HCT116 (cell line): ENCODE results near the gene TPMT. TPM values are rescaled to one million over a fixed set of nuclear protein-coding genes. Genes with fewer than 3 reads are reported as not detected.

ENCODE experiments used
- ATAC-seq: fragments of 200-7000 bp; cut with Tn5 transposase; 2 replicates; pipeline ENCODE4 v1.9.1; 2020; ENCODE audit warnings: mild to moderate bottlenecking, moderate library complexity
- BruUV-seq: library from RNA; stranded (reverse); fragments of 400-500 nt; replicated peaks from 2 replicates; lab custom pipeline; 2021; lab: Mats Ljungman, UMichigan
- CTCF ChIA-PET: fragments of 300-600 bp; sonication (Branson Sonifier 250); formaldehyde crosslinking; loops from one replicate; lab custom pipeline; 2021; ENCODE audit warnings: antibody characterized with exemption; lab: Charles Lee
- POLR2A ChIA-PET: fragments of 300-600, 350-600 bp; sonication (Branson Sonifier 250); formaldehyde crosslinking; loops from one replicate; lab custom pipeline; 2021; ENCODE audit warnings: antibody characterized with exemption; lab: Charles Lee
- RAD21 ChIA-PET, 2 experiments: fragments of 300-600 bp; sonication (Branson Sonifier 250); formaldehyde crosslinking; loops; one replicate each; lab custom pipeline; 2023; ENCODE audit warnings: low total read pairs in 2 of 2; ENCODE audit not compliant: uncharacterized antibody in 2 of 2, unreplicated experiment in 2 of 2, low non-redundant PET in 1 of 2; lab: Charles Lee
- DNase-seq: peaks from one replicate; pipeline ENCODE4 v3.0.0-alpha.2; 2010; ENCODE audit warnings: low read depth, low spot score
- H2AFZ ChIP-seq: fragments of 200-600 bp; shearing (Covaris generic), sonication (generic); 2 replicates; pipeline ENCODE4 v1.6.1; 2017; ENCODE audit warnings: low read depth, mixed run types, mixed read lengths, antibody characterized with exemption, low read length; ENCODE audit not compliant: poor library complexity, severe bottlenecking
- H3K27ac ChIP-seq: 2 replicates; pipeline ENCODE4 v1.5.1; 2012; ENCODE audit warnings: low read depth, low read length
- H3K27me3 ChIP-seq: fragments of 200-600 bp; sonication (generic); 2 replicates; pipeline ENCODE4 v1.6.1; 2016; ENCODE audit warnings: mixed run types, low read length, mixed read lengths; ENCODE audit not compliant: insufficient read depth
- H3K36me3 ChIP-seq, 2 experiments: fragments of 200-500 bp in 1 of 2; fragments of 200-600 bp in 1 of 2; sonication (Bioruptor generic) in 1 of 2; sonication (generic) in 1 of 2; 2 replicates each; pipeline versions ENCODE4 v1.5.1 to v1.6.1; 2014 to 2016; ENCODE audit warnings: low read length in 2 of 2, inconsistent platforms in 1 of 2, mixed read lengths in 1 of 2, mixed run types in 1 of 2; ENCODE audit not compliant: insufficient read depth in 2 of 2, control insufficient read depth in 1 of 2
- H3K4me1 ChIP-seq, 2 experiments: fragments of 200-600 bp in 1 of 2; sonication (generic) in 1 of 2; 2 replicates each; pipeline versions ENCODE4 v1.5.1 to v1.6.1; 2012 to 2017; ENCODE audit warnings: low read length in 2 of 2, inconsistent platforms in 1 of 2, mild to moderate bottlenecking in 1 of 2, mixed read lengths in 1 of 2, mixed run types in 1 of 2, moderate library complexity in 1 of 2; ENCODE audit not compliant: insufficient read depth in 2 of 2, control insufficient read depth in 1 of 2
- H3K4me2 ChIP-seq: fragments of 200-600 bp; sonication (generic); 2 replicates; pipeline ENCODE4 v1.6.1; 2017; ENCODE audit warnings: mixed run types, low read length, mixed read lengths
- H3K4me3 ChIP-seq, 2 experiments: fragments of 200-600 bp in 1 of 2; sonication (generic) in 1 of 2; replicated peaks in 1 of 2; 2 replicates each; pipeline ENCODE4 v1.5.1; 2011 to 2016; ENCODE audit warnings: low read length in 2 of 2, control low read depth in 1 of 2, low read depth in 1 of 2, mild to moderate bottlenecking in 1 of 2, mixed read lengths in 1 of 2, mixed run types in 1 of 2
- H3K79me2 ChIP-seq: fragments of 200-600 bp; sonication (generic); 2 replicates; pipeline ENCODE4 v1.6.1; 2017; ENCODE audit warnings: mild to moderate bottlenecking, mixed run types, low read length, moderate library complexity, mixed read lengths; ENCODE audit not compliant: insufficient read depth
- H3K9ac ChIP-seq: fragments of 200-600 bp; sonication (generic); 2 replicates; pipeline ENCODE4 v1.6.1; 2016; ENCODE audit warnings: low read length, mixed read lengths
- H3K9me2 ChIP-seq: fragments of 200-600 bp; sonication (generic), shearing (Covaris generic); 2 replicates; pipeline ENCODE4 v1.6.1; 2017; ENCODE audit warnings: mixed run types, mild to moderate bottlenecking, moderate library complexity; ENCODE audit not compliant: insufficient read depth
- H3K9me3 ChIP-seq, 2 experiments: fragments of 200-500 bp in 1 of 2; fragments of 200-600 bp in 1 of 2; sonication (Bioruptor generic) in 1 of 2; sonication (generic) in 1 of 2; 2 replicates each; pipeline ENCODE4 v1.6.1; 2014 to 2017; ENCODE audit warnings: low read length in 2 of 2, mixed read lengths in 2 of 2, inconsistent platforms in 1 of 2, low read depth in 1 of 2, mild to moderate bottlenecking in 1 of 2, mixed run types in 1 of 2, moderate library complexity in 1 of 2; ENCODE audit not compliant: control insufficient read depth in 1 of 2, insufficient read depth in 1 of 2
- H4K20me1 ChIP-seq: fragments of 200-600 bp; sonication (generic), shearing (Covaris generic); 2 replicates; pipeline ENCODE4 v1.6.1; 2017; ENCODE audit warnings: mixed run types, mild to moderate bottlenecking, moderate library complexity; ENCODE audit not compliant: insufficient read depth
- CEBPB ChIP-seq: IDR thresholded peaks from 2 replicates; pipeline ENCODE4 v1.6.1; 2012; ENCODE audit warnings: low read depth
- EGR1 ChIP-seq: IDR thresholded peaks from 2 replicates; pipeline ENCODE4 v1.6.1; 2012; ENCODE audit warnings: low read depth
- ELF1 ChIP-seq: IDR thresholded peaks from 2 replicates; pipeline ENCODE4 v1.6.1; 2012; ENCODE audit warnings: low read depth, borderline replicate concordance
- EZH2 ChIP-seq: fragments of 200-600 bp; sonication (generic); IDR thresholded peaks from 2 replicates; pipeline ENCODE4 v1.6.1; 2017; ENCODE audit warnings: antibody characterized with exemption, mixed run types
- EZH2phosphoT487 ChIP-seq: fragments of 200-600 bp; IDR thresholded peaks from 2 replicates; pipeline ENCODE4 v1.6.1; 2018; ENCODE audit warnings: antibody characterized with exemption, borderline replicate concordance
- FOSL1 ChIP-seq: IDR thresholded peaks from 2 replicates; pipeline ENCODE4 v1.6.1; 2012; ENCODE audit warnings: low read depth
- JUND ChIP-seq: IDR thresholded peaks from 2 replicates; pipeline ENCODE4 v1.6.1; 2012
- MAX ChIP-seq: IDR thresholded peaks from 2 replicates; pipeline ENCODE4 v1.6.1; 2012
- POLR2A ChIP-seq: IDR thresholded peaks from 2 replicates; pipeline ENCODE4 v1.7.0; 2011; ENCODE audit warnings: borderline replicate concordance; ENCODE audit not compliant: insufficient read depth, insufficient read length; ENCODE audit errors: extremely low read depth
- POLR2AphosphoS5 ChIP-seq: IDR thresholded peaks from 2 replicates; pipeline ENCODE4 v1.6.1; 2011; ENCODE audit warnings: mild to moderate bottlenecking, low read depth, low read length, moderate library complexity
- REST ChIP-seq: IDR thresholded peaks from 2 replicates; pipeline ENCODE4 v1.6.1; 2012; ENCODE audit warnings: low read depth
- SIN3A ChIP-seq: IDR thresholded peaks from 2 replicates; pipeline ENCODE4 v1.6.1; 2012; ENCODE audit warnings: low read depth
- SRF ChIP-seq: IDR thresholded peaks from 2 replicates; pipeline ENCODE4 v1.6.1; 2012; ENCODE audit warnings: low read depth
- TCF7L2 ChIP-seq: IDR thresholded peaks from 2 replicates; pipeline ENCODE4 v1.7.0; 2011; ENCODE audit warnings: borderline replicate concordance, inconsistent platforms; ENCODE audit not compliant: insufficient read depth, insufficient read length; ENCODE audit errors: extremely low read depth
- YY1 ChIP-seq: IDR thresholded peaks from 2 replicates; pipeline ENCODE4 v1.6.1; 2011; ENCODE audit warnings: low read length, low read depth, moderate library complexity, mild to moderate bottlenecking; ENCODE audit not compliant: insufficient replicate concordance; ENCODE audit errors: extremely low read depth
- ZFX ChIP-seq: fragments of 450-650 bp; IDR thresholded peaks from 2 replicates; pipeline ENCODE4 v1.6.1; 2017
- intact Hi-C: fragments of 100-400 bp; cut with micrococcal nuclease; formaldehyde crosslinking; loops from 2 replicates; pipeline ENCODE4 v1.10.0; 2022
- total RNA-seq: library from RNA; stranded (reverse); gene quantifications from one replicate; pipeline ENCODE4 v1.2.1, GENCODE V29; 2021; ENCODE audit not compliant: unreplicated experiment
- TF ChIP-seq, protein P1 (sequence below): IDR thresholded peaks from 2 replicates; pipeline ENCODE4 v1.6.1; 2012
- TF ChIP-seq, protein P2 (sequence below): IDR thresholded peaks from 2 replicates; pipeline ENCODE4 v1.6.1; 2011; ENCODE audit warnings: mild to moderate bottlenecking, low read length, moderate library complexity; ENCODE audit not compliant: insufficient replicate concordance; ENCODE audit errors: extremely low read depth

The TPMT gene
- total RNA-seq, 1 experiment from 2014 or later: 10.1 TPM

DNA sequence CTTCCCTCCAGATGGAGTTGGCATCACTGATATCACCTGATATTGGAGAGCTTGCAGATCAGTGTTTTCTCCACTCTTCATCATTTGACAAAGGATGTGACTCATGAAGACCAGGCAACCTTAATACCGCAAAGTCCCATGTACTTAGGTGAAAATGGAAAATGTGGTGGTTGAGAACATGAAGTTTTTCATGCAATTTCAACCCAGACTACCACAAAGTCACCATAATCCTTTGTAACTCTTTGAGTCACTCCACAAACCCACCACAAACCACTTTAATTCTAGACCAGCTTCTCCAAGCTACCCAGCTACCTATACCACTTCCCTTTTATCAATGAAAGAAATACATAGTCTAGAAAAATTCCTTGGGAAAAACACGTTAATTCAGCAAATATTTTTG lies 39.5 kb downstream of the TPMT start:
- no peaks in the 10 kb centered on the region for H3K79me2 ChIP-seq
- no peak for TF ChIP-seq ELF1
- no peak for TF ChIP-seq MAX
- TF ChIP-seq SIN3A: no peak
- TF ChIP-seq, protein P1, sequence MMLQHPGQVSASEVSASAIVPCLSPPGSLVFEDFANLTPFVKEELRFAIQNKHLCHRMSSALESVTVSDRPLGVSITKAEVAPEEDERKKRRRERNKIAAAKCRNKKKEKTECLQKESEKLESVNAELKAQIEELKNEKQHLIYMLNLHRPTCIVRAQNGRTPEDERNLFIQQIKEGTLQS: no peak
- no peak for TF ChIP-seq FOSL1
- no peak for TF ChIP-seq TCF7L2
- TF ChIP-seq YY1: no peak
- TF ChIP-seq, protein P2, sequence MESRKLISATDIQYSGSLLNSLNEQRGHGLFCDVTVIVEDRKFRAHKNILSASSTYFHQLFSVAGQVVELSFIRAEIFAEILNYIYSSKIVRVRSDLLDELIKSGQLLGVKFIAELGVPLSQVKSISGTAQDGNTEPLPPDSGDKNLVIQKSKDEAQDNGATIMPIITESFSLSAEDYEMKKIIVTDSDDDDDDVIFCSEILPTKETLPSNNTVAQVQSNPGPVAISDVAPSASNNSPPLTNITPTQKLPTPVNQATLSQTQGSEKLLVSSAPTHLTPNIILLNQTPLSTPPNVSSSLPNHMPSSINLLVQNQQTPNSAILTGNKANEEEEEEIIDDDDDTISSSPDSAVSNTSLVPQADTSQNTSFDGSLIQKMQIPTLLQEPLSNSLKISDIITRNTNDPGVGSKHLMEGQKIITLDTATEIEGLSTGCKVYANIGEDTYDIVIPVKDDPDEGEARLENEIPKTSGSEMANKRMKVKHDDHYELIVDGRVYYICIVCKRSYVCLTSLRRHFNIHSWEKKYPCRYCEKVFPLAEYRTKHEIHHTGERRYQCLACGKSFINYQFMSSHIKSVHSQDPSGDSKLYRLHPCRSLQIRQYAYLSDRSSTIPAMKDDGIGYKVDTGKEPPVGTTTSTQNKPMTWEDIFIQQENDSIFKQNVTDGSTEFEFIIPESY: no peak
- no peak for TF ChIP-seq EZH2phosphoT487
- no peak for TF ChIP-seq CEBPB
- no peak for TF ChIP-seq JUND
- TF ChIP-seq REST: no peak
- TF ChIP-seq ZFX: no peak
- no peak for TF ChIP-seq SRF
- TF ChIP-seq POLR2AphosphoS5: no peak
- no peak for TF ChIP-seq EZH2
- no peak for TF ChIP-seq EGR1
- TF ChIP-seq POLR2A: no peak
- RAD21 ChIA-PET: no interaction called here
- no peak overlapping the region for H3K27ac ChIP-seq
- DNase-seq (no peak), ATAC-seq (no peak)
- no peak overlapping the region for H3K4me3 ChIP-seq
- CTCF ChIA-PET: no interaction called here
- peaks cover 0 to under 1% of the 10 kb centered on the region in 2 experiments; a peak in 1 of 4 replicates for H3K4me1 ChIP-seq
- POLR2A ChIA-PET: no interaction called here
- no peaks in the 10 kb centered on the region for H4K20me1 ChIP-seq
- no peak overlapping the region for H2AFZ ChIP-seq
- H3K9me2 ChIP-seq: no peaks in the 10 kb centered on the region
- no peak overlapping the region for H3K9ac ChIP-seq
- intact Hi-C loops: no loop called here
- H3K27me3 ChIP-seq: no peaks in the 10 kb centered on the region
- H3K4me2 ChIP-seq: no peak overlapping the region
- no peaks in the 10 kb centered on the region for H3K9me3 ChIP-seq
- no peaks in the 10 kb centered on the region for H3K36me3 ChIP-seq
- BruUV-seq: no TSS peak
